SU-DHL-6 (cell line): ENCODE results near the gene DNAAF8.

Experiments used
- H2AFZ ChIP-seq: fragments of 200-600 bp; sonication (generic); 2 replicates; pipeline ENCODE4 v1.6.1; 2014; ENCODE audit warnings: low read depth, mild to moderate bottlenecking, moderate library complexity, mixed read lengths, antibody characterized with exemption, low read length; ENCODE audit not compliant: severe bottlenecking
- H3F3A ChIP-seq: fragments of 200-600 bp; shearing (Covaris generic); 2 replicates; pipeline ENCODE4 v1.6.0; 2016; ENCODE audit warnings: antibody characterized with exemption, mild to moderate bottlenecking; ENCODE audit not compliant: insufficient read depth
- H3K27ac ChIP-seq: fragments of 200-600 bp; sonication (generic); 2 replicates; pipeline ENCODE4 v1.5.1; 2016; ENCODE audit warnings: low read depth, mild to moderate bottlenecking, low read length, moderate library complexity, mixed read lengths
- H3K27me3 ChIP-seq: fragments of 200-600 bp; sonication (generic), shearing (Covaris generic); 2 replicates; pipeline ENCODE4 v1.6.0; 2014; ENCODE audit warnings: mild to moderate bottlenecking, low read length
- H3K36me3 ChIP-seq: fragments of 200-600 bp; sonication (generic); 2 replicates; pipeline ENCODE4 v1.6.1; 2014; ENCODE audit warnings: mild to moderate bottlenecking, low read length, mixed read lengths
- H3K4me2 ChIP-seq: fragments of 300-600, 200-600 bp; shearing (Covaris generic), sonication (generic); 2 replicates; pipeline ENCODE4 v1.6.0; 2014; ENCODE audit warnings: low read length, low read depth, mild to moderate bottlenecking; ENCODE audit not compliant: poor library complexity, severe bottlenecking
- H3K4me3 ChIP-seq: fragments of 200-600 bp; sonication (generic); 2 replicates; pipeline ENCODE4 v1.5.1; 2014; ENCODE audit warnings: antibody characterized with exemption, low read length, mild to moderate bottlenecking, mixed read lengths; ENCODE audit not compliant: insufficient read depth, poor library complexity, severe bottlenecking
- H3K79me2 ChIP-seq: fragments of 200-600 bp; sonication (generic); 2 replicates; pipeline ENCODE4 v1.6.1; 2014; ENCODE audit warnings: mild to moderate bottlenecking, low read length, moderate library complexity; ENCODE audit not compliant: insufficient read depth
- H3K9ac ChIP-seq: fragments of 200-600 bp; sonication (generic); 2 replicates; pipeline ENCODE4 v1.7.0; 2014; ENCODE audit warnings: mild to moderate bottlenecking, low read length
- H3K9me2 ChIP-seq: fragments of 200-600 bp; sonication (generic); replicated peaks from 2 replicates; pipeline ENCODE4 v1.6.1; 2014; ENCODE audit warnings: low read length; ENCODE audit not compliant: insufficient read depth
- H3K9me3 ChIP-seq: fragments of 200-600 bp; sonication (generic); 2 replicates; pipeline ENCODE4 v1.6.1; 2014; ENCODE audit warnings: low read length, mixed read lengths; ENCODE audit not compliant: insufficient read depth
- H4K20me1 ChIP-seq: fragments of 200-600 bp; sonication (generic); 2 replicates; pipeline ENCODE4 v1.6.1; 2014; ENCODE audit warnings: low read depth, mild to moderate bottlenecking, antibody characterized with exemption, low read length, moderate library complexity, mixed read lengths
- EZH2phosphoT487 ChIP-seq: fragments of 200-600 bp; sonication (generic), shearing (Covaris generic); conservative IDR thresholded peaks from 2 replicates; pipeline ENCODE4 v1.6.1; 2018; ENCODE audit warnings: mild to moderate bottlenecking, antibody characterized with exemption, low read length, moderate library complexity, mixed read lengths
- TF ChIP-seq, protein P1 (sequence below): fragments of 200-600 bp; sonication (generic); IDR thresholded peaks from one replicate; pipeline ENCODE4 v1.5.1; 2017; ENCODE audit warnings: antibody characterized with exemption, mild to moderate bottlenecking, low read length, moderate library complexity; ENCODE audit not compliant: insufficient read depth, poor library complexity, severe bottlenecking

DNAAF8 gene

GRCh38 chr16:4713663-4714501 lies 20.5 kb upstream of the DNAAF8 start:
- Histone ChIP-seq H3K9me2 (no peaks in the 10 kb centered on the region), H3K4me2 (no peak overlapping the region), H3K27ac (no peak overlapping the region), H3K79me2 (no peaks in the 10 kb centered on the region), H3K9ac (no peak overlapping the region), H2AFZ (no peak overlapping the region), H3K9me3 (no peaks in the 10 kb centered on the region), H3F3A (no peaks in the 10 kb centered on the region), H3K4me3 (no peak overlapping the region), H4K20me1 (no peaks in the 10 kb centered on the region), H3K36me3 (no peaks in the 10 kb centered on the region), H3K27me3 (no peaks in the 10 kb centered on the region)
- no peak for TF ChIP-seq EZH2phosphoT487
- TF ChIP-seq, protein P1, sequence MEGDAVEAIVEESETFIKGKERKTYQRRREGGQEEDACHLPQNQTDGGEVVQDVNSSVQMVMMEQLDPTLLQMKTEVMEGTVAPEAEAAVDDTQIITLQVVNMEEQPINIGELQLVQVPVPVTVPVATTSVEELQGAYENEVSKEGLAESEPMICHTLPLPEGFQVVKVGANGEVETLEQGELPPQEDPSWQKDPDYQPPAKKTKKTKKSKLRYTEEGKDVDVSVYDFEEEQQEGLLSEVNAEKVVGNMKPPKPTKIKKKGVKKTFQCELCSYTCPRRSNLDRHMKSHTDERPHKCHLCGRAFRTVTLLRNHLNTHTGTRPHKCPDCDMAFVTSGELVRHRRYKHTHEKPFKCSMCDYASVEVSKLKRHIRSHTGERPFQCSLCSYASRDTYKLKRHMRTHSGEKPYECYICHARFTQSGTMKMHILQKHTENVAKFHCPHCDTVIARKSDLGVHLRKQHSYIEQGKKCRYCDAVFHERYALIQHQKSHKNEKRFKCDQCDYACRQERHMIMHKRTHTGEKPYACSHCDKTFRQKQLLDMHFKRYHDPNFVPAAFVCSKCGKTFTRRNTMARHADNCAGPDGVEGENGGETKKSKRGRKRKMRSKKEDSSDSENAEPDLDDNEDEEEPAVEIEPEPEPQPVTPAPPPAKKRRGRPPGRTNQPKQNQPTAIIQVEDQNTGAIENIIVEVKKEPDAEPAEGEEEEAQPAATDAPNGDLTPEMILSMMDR = no peak

GRCh38 chr16:4714996-4715395 lies 19.3 kb upstream of the DNAAF8 start:
- no peak overlapping the region for H3K4me3 ChIP-seq
- no peaks in the 10 kb centered on the region for H4K20me1 ChIP-seq
- no peak overlapping the region for H2AFZ ChIP-seq
- no peaks in the 10 kb centered on the region for H3K9me2 ChIP-seq
- no peaks in the 10 kb centered on the region for H3K36me3 ChIP-seq
- no peak overlapping the region for H3K4me2 ChIP-seq
- no peaks in the 10 kb centered on the region for H3K27me3 ChIP-seq
- no peaks in the 10 kb centered on the region for H3F3A ChIP-seq
- no peak overlapping the region for H3K9ac ChIP-seq
- H3K79me2 ChIP-seq = no peaks in the 10 kb centered on the region
- no peaks in the 10 kb centered on the region for H3K9me3 ChIP-seq
- no peak overlapping the region for H3K27ac ChIP-seq
- TF ChIP-seq EZH2phosphoT487 = no peak
- TF ChIP-seq, protein P1 = no peak

GRCh38 chr16:4718466-4718865 lies 15.9 kb upstream of the DNAAF8 start:
- Histone ChIP-seq H3F3A (no peaks in the 10 kb centered on the region), H3K79me2 (no peaks in the 10 kb centered on the region), H3K9ac (no peak overlapping the region), H4K20me1 (no peaks in the 10 kb centered on the region), H3K4me3 (no peak overlapping the region), H2AFZ (no peak overlapping the region), H3K27me3 (no peaks in the 10 kb centered on the region), H3K27ac (no peak overlapping the region), H3K4me2 (no peak overlapping the region), H3K9me2 (no peaks in the 10 kb centered on the region), H3K9me3 (no peaks in the 10 kb centered on the region), H3K36me3 (no peaks in the 10 kb centered on the region)
- TF ChIP-seq, protein P1 = no peak
- TF ChIP-seq EZH2phosphoT487 = no peak
